Measurements from ENCODE around the gene SEMA5B.

Gene SEMA5B

GRCh38 chr3:122942937-122943827, 84.4 kb downstream of the SEMA5B start:
- DNase-seq, result no peak

GRCh38 chr3:122942239-122942638, 85.3 kb downstream of the SEMA5B start:
- no peak for DNase-seq

GRCh38 chr3:122941228-122942206, 86.0 kb downstream of the SEMA5B start:
- DNase-seq, result no peak

GRCh38 chr3:122940628-122941086, 86.9 kb downstream of the SEMA5B start:
- no peak for DNase-seq

- DNase-seq, result no peak
Measured at GRCh38 chr3:122938783-122939425, 88.7 kb downstream of the SEMA5B start.

GRCh38 chr3:122937745-122938144, 89.8 kb downstream of the SEMA5B start:
- DNase-seq, result no peak

GRCh38 chr3:122936986-122937385, 90.6 kb downstream of the SEMA5B start:
- no peak for DNase-seq

- no peak for DNase-seq
Measured at GRCh38 chr3:122936335-122936734, 91.2 kb downstream of the SEMA5B start.

GRCh38 chr3:122934251-122934650, 93.3 kb downstream of the SEMA5B start:
- no peak for DNase-seq

- DNase-seq, result no peak
Measured at GRCh38 chr3:122932251-122932967, 95.2 kb downstream of the SEMA5B start.

- no peak for DNase-seq
Measured at GRCh38 chr3:122931636-122932035, 95.9 kb downstream of the SEMA5B start.

GRCh38 chr3:122930063-122930997, 97.2 kb downstream of the SEMA5B start:
- DNase-seq, result no peak

GRCh38 chr3:122929188-122930062, 98.1 kb downstream of the SEMA5B start:
- no peak for DNase-seq

- DNase-seq, result no peak
Measured at GRCh38 chr3:122928396-122929187, 99.0 kb downstream of the SEMA5B start.

- no peak for DNase-seq
Measured at GRCh38 chr3:122927726-122928125, 99.8 kb downstream of the SEMA5B start.

GRCh38 chr3:122926811-122927210, 100.8 kb downstream of the SEMA5B start:
- no peak for DNase-seq

GRCh38 chr3:122926322-122926721, 101.2 kb downstream of the SEMA5B start:
- DNase-seq, result no peak

- DNase-seq, result no peak
Measured at GRCh38 chr3:122925756-122926155, 101.8 kb downstream of the SEMA5B start.

- DNase-seq, result no peak
Measured at GRCh38 chr3:122924056-122924455, 103.5 kb downstream of the SEMA5B start.

Data from stimulated activated naive CD4-positive, alpha-beta T cell (primary cell).